ENCODE data around the gene UBE2Z. TPM values are rescaled to one million over a fixed set of nuclear protein-coding genes. Genes with fewer than 3 reads are reported as not detected.

The UBE2Z gene
- total and polyA plus RNA-seq, 8 donors: 20.1 to 52.5 (median 24.2) TPM

GRCh38 chr17:48901241-48901640 is 7.0 kb upstream of the UBE2Z start:
- DNase-seq: no peak
- H3K36me3 ChIP-seq: no peaks in the 10 kb centered on the region
- no peaks in the 10 kb centered on the region for H3K27me3 ChIP-seq
- WGBS, 2 donors: 13 to 14% methylated on average over 1 of the region's 1 CpG
- H3K4me1 ChIP-seq: no peaks in the 10 kb centered on the region
- no peak overlapping the region for H3K27ac ChIP-seq
- no peak overlapping the region for H3K4me3 ChIP-seq
- FAIRE-seq: no peak
- no peaks in the 10 kb centered on the region for H3K9me3 ChIP-seq
- TF ChIP-seq CTCF (IDR thresholded peaks at IDR 0.05): no peak
- ATAC-seq: no peak
- intact Hi-C loops (cut with DNase I): no loop called here

GRCh38 chr17:48903401-48903800 is 4.8 kb upstream of the UBE2Z start:
- Histone ChIP-seq H3K36me3 (no peaks in the 10 kb centered on the region), H3K4me3 (no peak overlapping the region), H3K9me3 (no peaks in the 10 kb centered on the region), H3K27ac (no peak overlapping the region), H3K4me1 (peaks cover 0 to 5% (median 3%) of the 10 kb centered on the region in 3 donors), H3K27me3 (no peaks in the 10 kb centered on the region)
- ATAC-seq (no peak), FAIRE-seq (no peak), DNase-seq (no peak)
- WGBS, 2 donors: 82 to 94% methylated on average over 1 of the region's 1 CpG
- intact Hi-C loops (cut with DNase I): no loop called here
- TF ChIP-seq CTCF (IDR thresholded peaks at IDR 0.05): no peak

- Histone ChIP-seq H3K27ac (no peak overlapping the region), H3K36me3 (no peaks in the 10 kb centered on the region), H3K27me3 (no peaks in the 10 kb centered on the region), H3K4me1 (peaks cover 0 to 5% (median 3%) of the 10 kb centered on the region in 3 donors), H3K9me3 (no peaks in the 10 kb centered on the region), H3K4me3 (no peak overlapping the region)
- intact Hi-C loops (cut with DNase I): no loop called here
- ATAC-seq (no peak), FAIRE-seq (no peak), DNase-seq (no peak)
- whole genome bisulfite sequencing, 2 donors: 81 to 89% methylated on average over 7 of the region's 7 CpGs
- TF ChIP-seq CTCF (IDR thresholded peaks at IDR 0.05): no peak
Observed at GRCh38 chr17:48904428-48904827, 3.8 kb upstream of the UBE2Z start.

- H3K4me3 ChIP-seq: no peak overlapping the region
- H3K9me3 ChIP-seq: no peaks in the 10 kb centered on the region
- intact Hi-C loops (cut with DNase I): no loop called here
- no peak overlapping the region for H3K27ac ChIP-seq
- 79 to 84% methylated on average over 9 of the region's 9 CpGs for WGBS, 2 donors
- no peak for ATAC-seq
- no peak for DNase-seq
- no peak for FAIRE-seq
- peaks cover 3 to 20% (median 7%) of the 10 kb centered on the region in 3 donors for H3K4me1 ChIP-seq
- H3K36me3 ChIP-seq: no peaks in the 10 kb centered on the region
- H3K27me3 ChIP-seq: no peaks in the 10 kb centered on the region
- TF ChIP-seq CTCF (IDR thresholded peaks at IDR 0.05): no peak
Observed at GRCh38 chr17:48905987-48906515, 2.2 kb upstream of the UBE2Z start.

GRCh38 chr17:48907713-48908046 is 527 bp upstream of the UBE2Z start:
- FAIRE-seq (no peak), ATAC-seq (peak in 1 of 4 donors; percentile 3), DNase-seq (no peak)
- peaks cover 3 to 25% (median 7%) of the 10 kb centered on the region in 3 donors for H3K4me1 ChIP-seq
- intact Hi-C loops (cut with DNase I): no loop called here
- H3K4me3 ChIP-seq: peak overlapping the region; percentile 78 to 97 (median 85)
- no peaks in the 10 kb centered on the region for H3K27me3 ChIP-seq
- peak overlapping the region; percentile 70 to 90 (median 87) for H3K27ac ChIP-seq
- H3K36me3 ChIP-seq: no peaks in the 10 kb centered on the region
- H3K9me3 ChIP-seq: no peaks in the 10 kb centered on the region
- WGBS, 2 donors: 46 to 47% methylated on average over 2 of the region's 2 CpGs
- TF ChIP-seq CTCF (IDR thresholded peaks at IDR 0.05): no peak

All from pancreas (tissue), 10 donors.